GM12801 (cell line): ENCODE data around the gene SYF2.

ENCODE experiments used
- CTCF ChIP-seq: IDR thresholded peaks from one replicate; pipeline ENCODE4 v1.5.1; 2011; ENCODE audit warnings: control low read depth; ENCODE audit not compliant: insufficient read length; ENCODE audit errors: extremely low read depth

The SYF2 gene

GRCh38 chr1:25192154-25192553 lies 40.1 kb downstream of the SYF2 start:
- TF ChIP-seq CTCF: no peak

- no peak for TF ChIP-seq CTCF
These were observed 42.0 kb downstream of the SYF2 start for GRCh38 chr1:25190260-25190659.

GRCh38 chr1:25187077-25187476 lies 45.2 kb downstream of the SYF2 start:
- TF ChIP-seq CTCF: no peak

- TF ChIP-seq CTCF: no peak
These were observed 45.9 kb downstream of the SYF2 start for GRCh38 chr1:25186161-25187007.

- no peak for TF ChIP-seq CTCF
These were observed 46.7 kb downstream of the SYF2 start for GRCh38 chr1:25185409-25186160.

GRCh38 chr1:25184001-25184762 lies 48.1 kb downstream of the SYF2 start:
- TF ChIP-seq CTCF: no peak
